GM12891 (cell line): ENCODE data around the gene KRT35.

ENCODE experiments used
- POLR2A ChIP-seq: IDR thresholded peaks from 2 replicates; pipeline ENCODE4 v1.6.1; 2011; ENCODE audit warnings: low read depth, low read length, control low read depth
- POLR2AphosphoS5 ChIP-seq: IDR thresholded peaks from 2 replicates; pipeline ENCODE4 v1.6.1; 2011; ENCODE audit warnings: low read depth, low read length, control low read depth
- POU2F2 ChIP-seq: IDR thresholded peaks from 2 replicates; pipeline ENCODE4 v1.6.1; 2011; ENCODE audit warnings: low read depth, mild to moderate bottlenecking, control low read depth, low read length, moderate library complexity
- TAF1 ChIP-seq: IDR thresholded peaks from 2 replicates; pipeline ENCODE4 v1.6.1; 2011; ENCODE audit warnings: low read depth, low read length, control low read depth

DNA sequence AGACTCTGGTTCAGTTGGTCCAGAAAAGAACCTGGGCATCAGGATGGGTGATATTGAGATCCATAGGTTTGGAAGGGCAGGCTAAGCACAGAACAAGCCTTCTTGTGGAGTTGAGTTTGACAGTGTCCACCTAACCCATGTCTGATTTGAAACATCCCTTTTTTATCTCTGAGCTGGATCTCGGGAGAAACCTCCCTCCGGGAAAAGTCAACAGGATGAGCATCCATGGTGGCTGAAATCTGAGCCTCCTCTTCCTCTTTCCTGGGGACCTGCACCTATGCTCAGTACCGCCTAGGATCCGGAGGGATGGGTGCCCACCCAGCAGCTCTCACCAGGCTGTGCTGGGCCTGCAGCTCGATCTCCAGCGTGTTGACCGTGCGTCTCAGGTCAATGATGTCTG is 17.2 kb downstream of the KRT35 start:
- TF ChIP-seq POLR2A: no peak
- TF ChIP-seq POLR2AphosphoS5: no peak
- TF ChIP-seq POU2F2: no peak
- TF ChIP-seq TAF1: no peak
